Stimulated activated CD8-positive, alpha-beta memory T cell treated with anti-CD3 and anti-CD28 coated beads, Interleukin-2, amount 100 ng/mL, for 48 hours (primary cell): ENCODE measurements around the gene INTS14.
"Not testable (repeated sequence)": the region's sequence is repeated elsewhere in the genome, so short reads cannot be mapped to it uniquely, and the experiment has no call there.

Source experiments
- DNase-seq, 2 donors: peaks; one replicate each; pipeline ENCODE4 v3.0.0-alpha.2; 2020; ENCODE audit warnings: low read depth in 2 of 2

INTS14 gene

DNA sequence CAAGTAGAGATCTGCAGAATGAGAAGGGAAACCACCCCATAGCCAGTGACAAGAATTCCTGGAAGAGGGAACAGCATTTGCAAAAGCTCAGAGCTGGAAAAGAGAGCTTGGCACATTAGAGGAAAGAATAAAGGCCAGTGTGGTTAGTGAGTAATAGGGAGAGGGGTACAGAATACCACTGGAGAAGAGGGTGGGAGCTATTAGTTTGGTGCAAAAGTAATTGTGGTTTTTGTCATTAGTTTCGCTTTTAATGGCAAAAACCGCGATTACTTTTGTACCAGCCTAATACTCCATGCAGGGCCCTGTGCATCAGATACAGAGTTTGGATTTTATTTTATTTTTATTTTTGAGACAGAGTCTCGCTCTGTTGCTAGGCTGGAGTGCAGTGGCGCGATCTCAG lies 20.6 kb upstream of the INTS14 start:
- DNase-seq = no peak

DNA sequence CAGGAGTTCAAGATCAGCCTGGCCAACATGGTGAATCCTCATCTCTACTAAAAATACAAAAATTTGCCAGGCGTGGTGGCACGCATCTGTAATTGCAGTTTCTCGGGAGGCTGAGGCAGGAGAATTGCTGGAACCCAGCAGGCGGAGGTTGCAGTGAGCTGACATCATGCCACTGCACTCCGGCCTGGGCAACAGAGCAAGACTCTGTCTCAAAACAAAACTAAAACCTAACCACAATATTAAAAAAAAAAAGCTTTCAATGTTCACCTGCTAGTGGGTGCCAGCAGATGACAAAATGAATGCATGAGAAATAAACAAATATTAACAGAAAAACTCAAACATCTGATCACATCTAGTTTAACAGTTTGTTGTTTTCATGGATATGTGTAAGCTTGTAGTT lies 19.8 kb upstream of the INTS14 start:
- no peak for DNase-seq

DNA sequence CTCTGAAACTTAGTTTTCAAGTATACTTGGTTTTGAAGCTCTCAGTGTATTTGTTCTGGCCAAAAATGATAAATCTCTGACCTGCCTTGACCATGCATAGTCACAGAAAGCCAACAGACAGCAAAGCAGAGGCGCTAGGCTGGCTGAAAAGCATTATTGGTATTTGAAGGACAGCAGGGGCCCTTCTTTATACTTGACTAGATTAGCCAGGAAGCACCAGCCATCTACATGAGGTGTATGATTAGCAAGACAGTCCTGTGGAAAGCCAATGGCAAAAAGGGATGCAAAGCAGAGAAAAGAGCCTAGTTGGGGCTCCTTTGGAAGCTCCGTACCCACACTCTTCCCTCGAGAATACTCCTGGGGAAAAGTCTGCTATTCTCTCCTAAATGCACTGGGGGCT lies 18.6 kb upstream of the INTS14 start:
- no peak for DNase-seq

DNA sequence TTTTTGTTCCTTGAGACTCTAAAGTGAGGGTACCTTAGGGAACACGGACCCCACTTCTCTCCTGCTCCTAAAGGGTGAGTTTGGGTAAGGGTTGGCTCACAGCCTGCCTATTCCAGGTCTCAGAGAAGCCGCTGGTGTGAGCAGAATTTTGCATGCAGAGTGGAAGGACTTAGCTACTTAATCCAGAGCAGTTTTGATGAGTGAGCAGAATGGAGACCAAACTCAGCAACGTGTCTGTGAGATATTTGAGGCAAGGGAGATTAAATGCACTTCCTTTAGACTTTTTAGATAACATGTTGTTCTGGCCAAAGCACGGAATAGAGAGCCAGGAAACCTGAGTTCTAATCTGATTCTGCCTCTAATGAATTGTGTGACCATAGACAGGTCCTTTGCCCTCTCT lies 15.9 kb upstream of the INTS14 start:
- DNase-seq = no peak

DNA sequence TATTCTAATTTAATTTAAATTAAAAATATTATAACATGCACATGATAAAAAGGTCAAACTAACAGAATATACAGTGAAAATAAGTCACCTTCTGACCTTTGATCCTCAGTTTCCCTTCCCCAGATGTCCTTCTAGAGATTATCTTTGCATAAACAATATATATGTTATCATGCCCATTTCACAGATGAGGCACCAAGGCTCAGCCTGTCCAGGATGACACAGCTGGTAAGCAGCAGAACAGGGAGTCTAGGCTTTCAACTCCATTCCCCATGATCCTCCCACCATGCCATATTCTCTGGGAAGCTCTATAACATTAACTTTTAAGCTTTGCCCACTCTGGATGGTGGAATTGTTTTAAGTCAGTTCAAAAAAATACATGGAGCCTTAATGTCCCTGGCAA lies 12.2 kb upstream of the INTS14 start:
- no peak for DNase-seq

DNA sequence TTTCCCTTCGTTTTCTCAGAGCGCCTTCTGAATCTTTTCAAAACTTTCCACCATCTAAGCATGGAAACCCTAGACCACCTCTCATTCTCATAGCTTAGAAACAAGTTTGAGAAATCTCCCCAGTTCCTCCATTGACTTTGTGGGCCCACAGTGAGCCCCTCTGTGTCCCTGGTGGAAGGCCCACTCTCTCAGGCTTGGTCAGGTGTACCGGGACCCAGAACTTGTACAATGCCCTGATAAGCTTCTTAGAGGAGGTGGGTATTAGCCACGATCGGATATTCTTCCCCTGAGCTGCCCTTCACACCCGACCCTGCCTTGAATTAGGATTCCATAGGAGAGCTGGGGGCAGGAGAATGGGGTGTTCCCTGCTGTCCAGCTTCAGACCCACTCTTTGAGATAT lies 10.7 kb upstream of the INTS14 start, which contains the start of gene SLC24A1:
Gene SLC24A1, plus strand, starts transcription at position 301 of the 400 bp plus-strand sequence. CDS start 2,143 bp downstream, outside the sequence.
- no peak for DNase-seq

DNA sequence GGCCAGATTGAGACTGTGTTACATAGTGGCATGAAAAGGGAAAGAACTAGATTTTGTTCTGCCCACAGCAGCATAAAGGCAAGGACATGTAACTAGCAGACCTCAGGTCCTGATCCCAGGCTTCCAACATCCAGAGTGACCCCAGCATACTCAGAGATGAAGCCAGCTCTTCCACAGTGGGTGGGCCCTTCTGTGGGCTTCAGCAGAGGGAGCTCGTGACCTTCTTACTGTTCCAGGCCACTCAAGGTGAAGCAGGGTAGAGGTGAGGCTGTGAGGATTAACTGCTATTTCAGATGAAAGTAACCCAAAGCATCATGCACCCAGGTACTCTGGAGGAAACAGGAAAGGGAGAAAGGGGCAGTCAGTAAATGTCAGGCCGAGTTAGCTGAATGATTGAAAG lies 9.9 kb upstream of the INTS14 start:
- DNase-seq = no peak

DNA sequence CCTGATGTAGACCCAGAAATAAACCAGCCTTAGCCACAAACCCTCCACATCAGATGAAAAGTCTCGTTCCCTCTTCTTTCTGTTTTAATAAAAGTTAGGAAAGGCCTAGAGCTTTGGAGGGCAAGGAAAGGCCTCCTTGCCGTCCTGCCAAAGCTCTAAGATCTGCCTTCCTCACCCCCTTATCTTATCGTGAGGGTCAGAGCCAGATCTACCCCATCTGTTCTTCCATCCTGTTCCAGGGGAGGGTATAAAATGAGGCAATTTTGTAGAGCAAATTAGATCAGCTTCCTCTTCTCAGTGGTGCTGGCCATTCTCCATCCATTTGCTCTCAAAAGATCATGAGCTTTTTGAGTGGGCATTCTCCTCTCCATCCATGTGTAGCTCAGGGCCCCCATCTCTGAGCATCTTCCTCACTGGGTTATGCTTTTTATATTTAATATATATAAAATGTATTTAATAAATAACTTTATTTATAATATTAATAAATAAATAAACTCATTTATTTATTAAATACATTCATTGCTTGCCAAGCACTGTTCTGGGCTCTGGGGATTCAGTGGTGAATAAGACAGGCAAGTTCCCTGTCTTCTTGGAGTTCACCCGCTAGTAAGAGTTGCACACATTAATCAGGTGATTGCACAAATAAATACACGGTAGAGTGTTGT lies 8.8 kb upstream of the INTS14 start:
- no peak for DNase-seq

DNA sequence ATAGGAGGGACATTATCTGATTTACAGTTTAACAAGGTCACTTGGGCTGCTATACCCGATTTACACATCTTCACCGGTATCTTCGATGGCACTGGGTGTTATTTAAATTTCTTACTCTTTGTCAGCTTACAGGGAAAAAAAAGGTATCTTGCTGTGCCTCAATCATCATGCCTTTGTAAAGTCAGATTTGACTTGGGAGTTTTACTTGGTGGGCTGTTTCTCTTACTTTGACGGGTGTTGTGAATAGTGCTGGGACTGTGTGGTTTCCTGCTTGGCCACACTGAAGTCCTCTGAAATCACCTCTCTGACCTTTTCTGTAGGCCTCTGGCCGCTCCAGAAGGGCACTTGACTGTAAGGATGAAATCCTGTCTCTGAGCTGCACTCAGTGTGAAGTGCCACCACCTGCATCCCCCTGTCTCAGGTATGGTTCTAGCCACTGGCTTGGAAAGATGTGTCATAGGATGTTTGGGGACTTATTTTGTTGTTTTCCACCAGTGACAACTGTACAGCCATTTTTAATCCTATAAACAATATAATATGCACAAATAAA lies 7.7 kb upstream of the INTS14 start:
- DNase-seq = no peak

DNA sequence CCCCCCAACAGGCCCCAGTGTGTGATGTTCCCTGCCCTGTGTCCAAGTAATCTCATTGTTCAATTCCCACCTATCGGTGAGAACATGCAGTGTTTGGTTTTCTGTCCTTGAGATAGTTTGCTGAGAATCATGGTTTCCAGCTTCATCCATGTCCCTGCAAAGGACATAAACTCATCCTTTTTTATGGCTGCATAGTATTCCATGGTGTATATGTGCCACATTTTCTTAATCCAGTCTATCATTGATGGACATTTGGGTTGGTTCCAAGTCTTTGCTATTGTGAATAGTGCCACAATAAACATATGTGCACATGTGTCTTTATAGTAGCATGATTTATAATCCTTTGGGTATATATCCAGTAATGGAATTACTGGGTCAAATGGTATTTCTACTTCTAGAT lies 5.0 kb upstream of the INTS14 start:
- not testable (repeated sequence) for DNase-seq

DNA sequence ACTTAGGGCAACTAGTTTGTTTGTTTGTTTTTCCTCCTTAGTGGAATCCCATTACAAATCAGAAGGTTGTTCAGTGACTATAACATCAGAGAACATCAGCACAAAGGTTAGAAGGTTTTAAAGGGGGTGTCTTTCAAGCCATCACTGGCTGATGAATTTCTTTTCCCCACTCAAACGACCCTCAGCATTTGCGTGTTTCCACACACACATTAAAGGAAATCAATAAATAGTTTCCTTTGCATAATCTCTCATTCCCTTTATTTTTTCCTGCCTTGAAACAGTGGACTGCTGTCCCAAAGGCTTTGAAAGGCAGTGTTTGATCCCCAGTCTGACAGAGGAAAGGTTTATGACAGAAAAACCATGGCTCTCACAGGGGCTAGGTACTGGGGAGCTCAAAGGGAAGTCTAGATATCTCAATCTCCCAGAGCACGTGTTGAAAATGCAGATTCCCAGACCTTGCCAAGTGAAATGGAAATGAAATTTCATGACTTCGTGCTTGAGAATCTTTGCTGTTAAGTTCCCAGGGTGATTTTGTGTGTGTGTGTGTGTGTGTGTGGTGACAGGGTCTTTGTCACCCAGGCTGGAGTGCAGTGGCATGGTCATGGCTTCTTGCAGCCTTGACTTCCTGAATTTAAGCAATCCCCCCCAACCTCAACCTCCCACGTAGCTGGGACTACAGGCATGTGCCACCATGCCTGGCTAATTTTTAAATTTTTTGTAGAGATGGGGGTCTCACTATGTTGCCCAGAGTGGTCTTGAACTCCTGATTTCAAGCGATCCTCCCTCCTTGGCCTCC lies 2.2 kb upstream of the INTS14 start:
- no peak for DNase-seq

DNA sequence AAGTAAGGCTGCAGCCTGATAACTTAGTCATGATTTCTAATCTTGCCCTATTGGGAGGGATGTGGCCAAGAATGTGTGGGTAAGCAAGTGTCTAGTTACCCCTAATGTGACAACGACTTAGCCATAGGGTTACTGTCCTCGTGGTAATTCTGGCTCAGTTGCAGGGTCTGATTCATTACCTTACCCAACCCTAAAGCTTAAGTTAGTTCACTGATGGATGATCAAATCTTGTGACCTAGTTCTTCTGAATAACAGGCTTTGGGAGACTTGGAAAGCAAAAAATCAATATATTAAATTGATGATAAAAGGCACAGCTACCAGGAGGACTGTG lies 1.6 kb upstream of the INTS14 start:
- no peak for DNase-seq

DNA sequence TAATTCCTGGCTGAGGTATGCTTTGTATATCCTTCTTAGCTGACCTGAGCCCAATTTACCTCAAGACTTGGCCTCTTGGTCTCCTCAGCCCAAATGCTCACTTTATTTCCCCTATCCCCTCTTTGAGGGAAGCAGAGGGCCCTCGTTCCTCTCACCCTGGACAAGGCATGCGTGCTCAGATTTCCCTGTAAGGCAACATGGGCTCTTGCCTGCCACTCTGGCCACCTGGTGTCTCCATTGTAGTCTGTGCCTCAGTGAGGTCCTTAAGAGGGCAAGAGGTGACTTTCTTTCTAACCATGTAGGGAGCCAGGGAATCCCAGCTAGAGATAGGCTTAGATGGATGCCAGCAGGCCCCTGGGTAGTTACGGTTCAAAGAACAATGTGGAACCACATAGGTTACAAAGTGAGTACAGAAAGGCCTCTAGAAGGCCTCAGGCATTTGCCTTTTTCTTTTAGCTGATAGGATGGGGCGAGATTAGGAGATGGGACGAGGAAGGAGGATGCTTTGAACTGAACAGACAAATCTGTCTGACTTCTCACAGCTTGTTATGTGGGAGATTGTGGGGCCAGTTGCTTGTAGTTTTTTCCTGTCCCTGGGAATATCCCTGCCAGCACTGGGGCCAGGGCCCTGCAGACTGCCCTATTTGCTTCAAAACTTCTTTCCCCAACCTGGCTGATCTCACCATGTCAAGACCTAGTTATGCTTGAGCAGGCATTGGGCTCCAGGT lies 1.1 kb upstream of the INTS14 start:
- DNase-seq = no peak

DNA sequence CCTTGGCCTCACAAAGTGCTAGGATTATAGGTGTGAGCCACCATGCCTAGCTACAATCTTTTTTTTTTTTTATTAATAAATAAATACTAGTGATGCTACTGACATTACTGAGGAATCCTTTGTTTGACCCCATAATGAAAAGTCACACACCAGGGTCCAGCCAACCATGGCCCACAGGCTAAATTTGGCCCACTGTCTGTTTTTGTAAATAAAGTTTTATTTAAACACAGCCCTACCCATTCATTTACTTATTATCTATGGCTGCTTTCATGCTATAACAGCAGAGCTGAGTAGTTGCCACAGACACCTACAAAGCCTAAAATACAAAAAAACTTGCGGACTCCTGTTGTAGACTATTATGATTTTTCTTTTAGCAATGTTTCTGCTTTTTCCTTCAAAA lies 7.4 kb downstream of the INTS14 start:
- no peak for DNase-seq

DNA sequence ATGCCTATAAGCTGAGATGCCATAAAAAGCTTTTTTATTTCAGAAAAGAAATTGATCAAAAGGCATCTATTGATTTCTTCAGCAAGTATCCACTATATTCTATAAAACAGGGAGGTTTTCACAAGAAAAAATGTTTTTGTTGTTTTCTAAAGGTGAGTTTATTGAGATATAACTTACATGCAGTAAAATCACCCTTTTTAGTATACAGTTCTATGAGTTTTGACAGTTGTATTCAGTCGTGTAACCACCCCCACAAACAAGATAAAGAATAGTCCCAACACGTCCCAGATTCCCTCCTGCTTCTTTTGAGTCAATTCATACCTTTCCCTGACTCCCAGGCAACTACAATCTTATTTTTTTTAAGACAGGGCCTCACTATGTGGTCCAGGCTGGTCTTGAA lies 7.8 kb downstream of the INTS14 start:
- DNase-seq = no peak

DNA sequence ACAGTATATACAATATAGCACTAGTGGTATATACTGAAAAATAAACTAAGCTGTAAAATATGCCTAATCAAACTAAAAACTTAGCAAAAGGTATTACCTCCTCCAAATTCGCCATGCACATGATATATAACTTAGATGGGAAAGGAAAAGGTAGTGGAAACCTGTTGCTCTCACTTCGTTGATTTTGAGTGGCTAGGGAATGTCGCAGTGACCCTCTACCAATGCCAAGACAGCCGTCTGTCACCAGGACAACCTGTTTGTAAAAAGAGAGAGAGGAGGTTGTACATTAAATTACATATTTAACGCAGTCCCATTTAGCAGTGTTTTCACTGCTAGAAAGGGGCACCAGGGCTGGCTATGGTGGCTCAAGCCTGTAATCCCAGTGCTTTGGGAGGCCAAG lies 11.3 kb downstream of the INTS14 start:
- DNase-seq = no peak

DNA sequence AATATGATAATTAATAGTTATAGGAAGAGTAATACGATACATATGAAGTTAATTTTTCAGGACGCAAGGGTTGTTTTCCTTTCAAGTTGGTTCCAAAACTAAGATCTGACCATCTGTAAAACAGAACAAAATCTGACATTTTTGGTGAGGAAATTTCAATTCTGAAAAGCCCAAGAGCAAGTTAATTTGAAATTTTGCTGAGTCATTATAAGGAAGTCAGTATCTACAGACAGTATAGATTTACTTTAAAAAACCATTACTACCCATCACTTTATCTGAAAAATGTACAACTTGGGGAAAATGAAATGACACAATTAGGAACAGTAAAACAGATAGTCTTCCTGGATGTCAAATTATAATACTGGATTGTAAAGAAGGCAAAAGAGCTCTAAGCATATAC lies 12.5 kb downstream of the INTS14 start:
- no peak for DNase-seq

DNA sequence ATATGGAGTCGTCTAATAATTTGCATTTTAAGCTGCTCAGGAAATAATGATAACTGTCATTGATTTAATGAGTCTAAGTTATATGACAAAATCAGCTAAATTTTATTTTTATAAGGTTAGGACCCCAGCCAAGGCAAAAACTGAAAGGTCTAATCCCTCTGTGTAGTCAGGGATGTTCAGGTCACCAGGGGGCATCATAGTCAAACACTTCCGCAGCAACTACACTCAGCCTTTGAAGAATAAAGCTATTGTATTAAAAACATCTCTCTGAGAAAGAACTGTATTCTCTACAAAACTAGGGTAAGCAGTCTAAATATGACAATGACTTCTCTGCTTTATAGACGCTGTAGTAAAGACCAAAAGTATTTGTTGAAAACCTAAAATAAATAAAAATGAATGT lies 15.0 kb downstream of the INTS14 start:
- no peak for DNase-seq

DNA sequence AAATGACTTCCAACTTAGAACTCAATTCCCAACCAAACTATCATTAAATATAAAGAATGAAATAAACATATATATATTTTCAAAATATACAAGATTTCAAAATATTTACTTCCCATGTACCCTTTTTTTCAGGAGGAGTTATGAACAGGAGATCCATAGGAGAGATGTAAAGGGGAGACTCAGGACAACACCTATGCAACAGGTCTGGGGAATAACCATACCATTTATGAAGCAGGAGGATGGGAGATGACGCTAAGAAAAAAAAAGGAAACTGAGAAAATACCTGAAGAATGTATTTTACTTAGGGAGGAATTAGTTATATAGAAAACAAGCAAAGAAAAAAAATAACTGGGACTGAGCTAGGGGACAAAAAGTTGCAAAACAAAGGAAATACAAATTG lies 23.8 kb downstream of the INTS14 start:
- no peak for DNase-seq

DNA sequence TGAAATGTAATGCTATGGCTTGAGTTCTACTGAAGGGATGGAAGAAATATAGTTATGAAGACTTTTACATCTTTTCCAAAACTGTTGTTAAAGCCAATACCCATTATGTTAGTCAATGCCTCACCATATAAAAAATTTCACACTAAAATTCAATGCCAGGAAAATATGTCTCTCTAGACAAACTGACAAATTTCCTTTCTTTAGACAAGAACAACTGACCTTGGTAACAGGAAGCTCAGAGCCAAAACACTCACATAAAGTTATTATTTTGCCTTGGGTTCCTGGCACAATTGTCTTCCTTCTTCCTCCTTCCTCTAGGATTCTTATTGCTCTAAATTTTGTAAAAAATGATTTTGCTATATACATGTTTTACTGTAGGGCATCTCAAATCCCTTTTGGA lies 26.7 kb downstream of the INTS14 start:
- DNase-seq = no peak

DNA sequence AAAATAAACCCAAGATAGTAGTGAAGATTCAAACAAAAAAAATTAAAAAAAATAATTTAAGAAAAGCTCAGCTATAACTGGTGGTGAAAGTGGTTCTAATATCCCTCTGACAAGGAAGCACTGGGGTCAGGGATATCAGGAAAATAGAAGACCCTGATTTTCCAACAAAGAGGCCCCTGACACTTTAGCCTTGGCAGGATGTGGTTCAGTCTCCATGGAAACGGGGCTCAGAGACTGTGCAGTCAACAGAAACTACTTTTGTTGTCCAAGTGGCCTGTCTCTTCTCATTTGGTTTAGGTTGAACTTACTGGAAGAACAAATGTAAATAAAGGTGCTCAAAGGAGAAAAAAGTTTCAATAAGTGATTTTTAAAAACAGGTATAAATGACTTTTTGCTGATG lies 27.2 kb downstream of the INTS14 start:
- peak; percentile 3 to 14 for DNase-seq

DNA sequence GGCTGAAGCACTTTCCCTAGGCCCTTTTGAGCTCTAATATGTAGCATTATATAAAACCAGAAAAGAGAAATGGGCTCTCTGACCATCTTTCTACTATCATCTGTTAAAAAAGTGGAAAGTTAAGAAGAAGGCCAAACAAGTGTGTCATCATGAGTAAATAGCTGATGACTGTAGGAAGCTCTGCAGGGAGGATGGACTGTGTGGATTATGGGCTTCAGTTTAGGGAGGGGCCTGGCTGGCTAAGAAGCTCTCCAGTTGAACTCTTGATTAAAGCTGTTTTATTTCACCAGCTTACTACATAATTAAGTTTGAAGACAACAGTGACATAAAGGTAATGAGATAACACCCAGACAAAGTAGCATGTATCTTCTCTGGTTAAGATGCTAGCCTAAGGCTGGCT lies 30.6 kb downstream of the INTS14 start:
- DNase-seq = no peak

DNA sequence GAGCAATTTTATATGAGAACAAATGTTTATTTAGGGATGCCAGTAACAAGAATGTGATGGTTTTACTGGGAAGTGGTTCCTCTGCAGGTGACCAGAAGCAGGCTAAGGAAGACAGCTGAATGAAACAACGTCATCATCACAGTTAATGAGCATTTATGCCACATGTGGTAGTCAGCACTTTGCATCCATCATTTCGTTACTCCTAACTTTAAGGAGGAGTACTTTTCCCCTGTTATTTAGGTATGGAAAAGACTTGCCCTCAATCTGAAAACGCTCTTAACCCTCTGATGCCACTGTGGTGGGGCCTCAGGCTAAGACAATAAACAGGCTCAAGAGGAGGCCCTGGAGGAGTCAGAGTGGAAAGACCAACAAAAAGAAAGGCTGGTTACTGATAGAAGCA lies 31.2 kb downstream of the INTS14 start:
- no peak for DNase-seq
